Thyroid gland (tissue), 4 donors: ENCODE measurements around the gene SLC29A2.

Experiments used
- POLR2A ChIP-seq, 2 donors: fragments of 450-650 bp; IDR thresholded peaks; one replicate each; pipeline ENCODE4 v1.6.1; 2017; ENCODE audit warnings: antibody characterized with exemption in 2 of 2, mild to moderate bottlenecking in 2 of 2, moderate library complexity in 1 of 2
- TF ChIP-seq, protein P1 (sequence below), 6 experiments: fragments of 200-600 bp in 3 of 6; fragments of 450-650 bp in 3 of 6; sonication (generic) in 3 of 6; IDR thresholded peaks; one replicate each; pipeline ENCODE4 v1.5.1; 2016 to 2019; ENCODE audit warnings: antibody characterized with exemption in 6 of 6, mild to moderate bottlenecking in 2 of 6, inconsistent platforms in 1 of 6, moderate library complexity in 1 of 6

DNA sequence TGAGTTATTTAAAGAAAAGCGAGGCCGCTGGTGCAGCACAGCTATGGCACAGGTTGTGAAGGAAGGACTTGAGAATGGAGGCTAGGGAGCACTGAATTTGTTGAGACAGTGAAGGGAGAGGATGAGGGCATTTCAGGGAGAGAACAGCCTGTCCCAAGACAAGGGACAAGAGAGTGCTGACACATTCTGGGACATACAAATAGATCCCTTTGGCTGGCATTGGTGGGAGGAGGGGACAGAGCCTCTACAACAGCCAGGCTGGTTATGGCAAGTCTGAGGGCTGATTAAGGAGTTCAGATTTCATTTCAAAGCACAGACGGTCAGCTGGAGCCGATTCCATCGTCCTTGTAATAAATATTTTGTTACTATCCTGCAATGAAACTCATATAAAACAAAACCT, 1.7 kb upstream of the SLC29A2 start:
- TF ChIP-seq, protein P1, sequence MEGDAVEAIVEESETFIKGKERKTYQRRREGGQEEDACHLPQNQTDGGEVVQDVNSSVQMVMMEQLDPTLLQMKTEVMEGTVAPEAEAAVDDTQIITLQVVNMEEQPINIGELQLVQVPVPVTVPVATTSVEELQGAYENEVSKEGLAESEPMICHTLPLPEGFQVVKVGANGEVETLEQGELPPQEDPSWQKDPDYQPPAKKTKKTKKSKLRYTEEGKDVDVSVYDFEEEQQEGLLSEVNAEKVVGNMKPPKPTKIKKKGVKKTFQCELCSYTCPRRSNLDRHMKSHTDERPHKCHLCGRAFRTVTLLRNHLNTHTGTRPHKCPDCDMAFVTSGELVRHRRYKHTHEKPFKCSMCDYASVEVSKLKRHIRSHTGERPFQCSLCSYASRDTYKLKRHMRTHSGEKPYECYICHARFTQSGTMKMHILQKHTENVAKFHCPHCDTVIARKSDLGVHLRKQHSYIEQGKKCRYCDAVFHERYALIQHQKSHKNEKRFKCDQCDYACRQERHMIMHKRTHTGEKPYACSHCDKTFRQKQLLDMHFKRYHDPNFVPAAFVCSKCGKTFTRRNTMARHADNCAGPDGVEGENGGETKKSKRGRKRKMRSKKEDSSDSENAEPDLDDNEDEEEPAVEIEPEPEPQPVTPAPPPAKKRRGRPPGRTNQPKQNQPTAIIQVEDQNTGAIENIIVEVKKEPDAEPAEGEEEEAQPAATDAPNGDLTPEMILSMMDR (IDR thresholded peaks at IDR 0.05), result no peak
- no peak for TF ChIP-seq POLR2A (IDR thresholded peaks at IDR 0.05)
